GM19043 (cell line): ENCODE data around the gene CPE.
"Not testable (repeated sequence)": the region's sequence is repeated elsewhere in the genome, so short reads cannot be mapped to it uniquely, and the experiment has no call there.

Experiments used
- ATAC-seq: cut with Tn5 transposase; IDR thresholded peaks from one replicate; pipeline ENCODE4 v1.9.1; 2021; ENCODE audit warnings: low read depth; ENCODE audit not compliant: unreplicated experiment

Gene CPE

GRCh38 chr4:165458471-165458870 is 79.7 kb downstream of the CPE start:
- no peak for ATAC-seq

GRCh38 chr4:165461159-165461821 is 82.5 kb downstream of the CPE start:
- no peak for ATAC-seq

GRCh38 chr4:165462009-165462408 is 83.2 kb downstream of the CPE start:
- no peak for ATAC-seq

- no peak for ATAC-seq
Measured at GRCh38 chr4:165464376-165464775, 85.6 kb downstream of the CPE start.

- peak; percentile 64 for ATAC-seq
Measured at GRCh38 chr4:165464813-165465381, 86.1 kb downstream of the CPE start.

GRCh38 chr4:165470009-165470408 is 91.2 kb downstream of the CPE start:
- no peak for ATAC-seq

GRCh38 chr4:165472943-165473676 is 94.3 kb downstream of the CPE start:
- ATAC-seq, result no peak

- ATAC-seq, result no peak
Measured at GRCh38 chr4:165474784-165475705, 96.2 kb downstream of the CPE start.

- ATAC-seq, result no peak
Measured at GRCh38 chr4:165475706-165476070, 96.9 kb downstream of the CPE start.

- ATAC-seq, result no peak
Measured at GRCh38 chr4:165476214-165477098, 97.6 kb downstream of the CPE start.

GRCh38 chr4:165477799-165478198 is 99.0 kb downstream of the CPE start:
- ATAC-seq, result no peak

GRCh38 chr4:165478260-165478659 is 99.5 kb downstream of the CPE start:
- no peak for ATAC-seq

- no peak for ATAC-seq
Measured at GRCh38 chr4:165481053-165481835, 102.4 kb downstream of the CPE start.

- no peak for ATAC-seq
Measured at GRCh38 chr4:165489786-165490185, 111.0 kb downstream of the CPE start.

- ATAC-seq, result not testable (repeated sequence)
Measured at GRCh38 chr4:165492583-165492982, 113.8 kb downstream of the CPE start.

- ATAC-seq, result peak; percentile 93
Measured at GRCh38 chr4:165493359-165493758, 114.6 kb downstream of the CPE start.

GRCh38 chr4:165502916-165503907 is 124.4 kb downstream of the CPE start:
- ATAC-seq, result no peak

- no peak for ATAC-seq
Measured at GRCh38 chr4:165504184-165504583, 125.4 kb downstream of the CPE start.
